Measurements from ENCODE around the gene DLG5.

DNA sequence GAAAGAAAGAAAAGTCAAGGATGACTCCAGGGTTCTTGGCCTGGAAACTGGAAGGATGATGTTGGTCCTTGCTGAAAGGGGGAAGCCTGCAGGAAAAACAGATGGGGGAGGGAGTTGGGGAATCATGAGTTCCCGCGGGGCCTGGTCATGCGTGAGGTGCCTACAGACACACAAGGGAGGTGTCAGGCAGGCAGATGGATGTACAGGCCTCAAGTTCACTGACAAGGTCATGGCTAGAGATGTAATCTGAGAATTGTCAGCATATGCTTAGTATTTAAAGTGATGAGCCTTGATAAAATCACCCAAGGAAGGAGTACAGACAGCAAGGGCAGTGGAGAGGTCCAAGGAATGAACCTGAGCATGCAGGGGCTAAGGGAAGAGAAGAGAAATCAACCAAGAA lies 46.8 kb downstream of the DLG5 start:
- TF ChIP-seq, protein P1, sequence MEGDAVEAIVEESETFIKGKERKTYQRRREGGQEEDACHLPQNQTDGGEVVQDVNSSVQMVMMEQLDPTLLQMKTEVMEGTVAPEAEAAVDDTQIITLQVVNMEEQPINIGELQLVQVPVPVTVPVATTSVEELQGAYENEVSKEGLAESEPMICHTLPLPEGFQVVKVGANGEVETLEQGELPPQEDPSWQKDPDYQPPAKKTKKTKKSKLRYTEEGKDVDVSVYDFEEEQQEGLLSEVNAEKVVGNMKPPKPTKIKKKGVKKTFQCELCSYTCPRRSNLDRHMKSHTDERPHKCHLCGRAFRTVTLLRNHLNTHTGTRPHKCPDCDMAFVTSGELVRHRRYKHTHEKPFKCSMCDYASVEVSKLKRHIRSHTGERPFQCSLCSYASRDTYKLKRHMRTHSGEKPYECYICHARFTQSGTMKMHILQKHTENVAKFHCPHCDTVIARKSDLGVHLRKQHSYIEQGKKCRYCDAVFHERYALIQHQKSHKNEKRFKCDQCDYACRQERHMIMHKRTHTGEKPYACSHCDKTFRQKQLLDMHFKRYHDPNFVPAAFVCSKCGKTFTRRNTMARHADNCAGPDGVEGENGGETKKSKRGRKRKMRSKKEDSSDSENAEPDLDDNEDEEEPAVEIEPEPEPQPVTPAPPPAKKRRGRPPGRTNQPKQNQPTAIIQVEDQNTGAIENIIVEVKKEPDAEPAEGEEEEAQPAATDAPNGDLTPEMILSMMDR (IDR thresholded peaks at IDR 0.05) = no peak
- TF ChIP-seq POLR2A (IDR thresholded peaks at IDR 0.05) = no peak
- no peak for TF ChIP-seq POLR2AphosphoS5 (IDR thresholded peaks at IDR 0.05)
- TF ChIP-seq EP300 (IDR thresholded peaks at IDR 0.05) = no peak

All from suprapubic skin (tissue), 4 donors.